Measurements from ENCODE around the gene FBLIM1.

FBLIM1 gene

GRCh38 chr1:15747378-15747777 lies 11.2 kb upstream of the FBLIM1 start:
- DNase-seq (ENCODE audit: low read depth in 2 of 3, low spot score in 2 of 3) = no peak

GRCh38 chr1:15748264-15748663 lies 10.3 kb upstream of the FBLIM1 start:
- DNase-seq (ENCODE audit: low read depth in 2 of 3, low spot score in 2 of 3) = no peak

- no peak for DNase-seq (ENCODE audit: low read depth in 2 of 3, low spot score in 2 of 3)
Observed at GRCh38 chr1:15748690-15749398, 9.8 kb upstream of the FBLIM1 start.

- no peak for DNase-seq (ENCODE audit: low read depth in 2 of 3, low spot score in 2 of 3)
Observed at GRCh38 chr1:15749399-15750291, 8.9 kb upstream of the FBLIM1 start.

- DNase-seq (ENCODE audit: low read depth in 2 of 3, low spot score in 2 of 3) = no peak
Observed at GRCh38 chr1:15750924-15751323, 7.7 kb upstream of the FBLIM1 start.

- no peak for DNase-seq (ENCODE audit: low read depth in 2 of 3, low spot score in 2 of 3)
Observed at GRCh38 chr1:15751717-15752116, 6.9 kb upstream of the FBLIM1 start.

- no peak for DNase-seq (ENCODE audit: low read depth in 2 of 3, low spot score in 2 of 3)
Observed at GRCh38 chr1:15753776-15754175, 4.8 kb upstream of the FBLIM1 start.

GRCh38 chr1:15755021-15755645 lies 3.5 kb upstream of the FBLIM1 start:
- DNase-seq (ENCODE audit: low read depth in 2 of 3, low spot score in 2 of 3) = no peak

GRCh38 chr1:15755646-15756040 lies 3.0 kb upstream of the FBLIM1 start:
- DNase-seq (ENCODE audit: low read depth in 2 of 3, low spot score in 2 of 3) = no peak

GRCh38 chr1:15756143-15757015 lies 2.2 kb upstream of the FBLIM1 start:
- no peak for DNase-seq (ENCODE audit: low read depth in 2 of 3, low spot score in 2 of 3)

GRCh38 chr1:15757016-15757543 lies 1.5 kb upstream of the FBLIM1 start:
- DNase-seq (ENCODE audit: low read depth in 2 of 3, low spot score in 2 of 3) = no peak

GRCh38 chr1:15757575-15758342 lies 836 bp upstream of the FBLIM1 start:
- no peak for DNase-seq (ENCODE audit: low read depth in 2 of 3, low spot score in 2 of 3)

- no peak for DNase-seq (ENCODE audit: low read depth in 2 of 3, low spot score in 2 of 3)
Observed at GRCh38 chr1:15758953-15759661, 512 bp downstream of the FBLIM1 start.

- no peak for DNase-seq (ENCODE audit: low read depth in 2 of 3, low spot score in 2 of 3)
Observed at GRCh38 chr1:15760520-15761211, 2.1 kb downstream of the FBLIM1 start.

GRCh38 chr1:15761366-15762128 lies 3.0 kb downstream of the FBLIM1 start:
- no peak for DNase-seq (ENCODE audit: low read depth in 2 of 3, low spot score in 2 of 3)

- no peak for DNase-seq (ENCODE audit: low read depth in 2 of 3, low spot score in 2 of 3)
Observed at GRCh38 chr1:15762546-15762945, 4.0 kb downstream of the FBLIM1 start.

- no peak for DNase-seq (ENCODE audit: low read depth in 2 of 3, low spot score in 2 of 3)
Observed at GRCh38 chr1:15764269-15764764, 5.7 kb downstream of the FBLIM1 start.

GRCh38 chr1:15764890-15765289 lies 6.3 kb downstream of the FBLIM1 start:
- DNase-seq (ENCODE audit: low read depth in 2 of 3, low spot score in 2 of 3) = no peak

Measured in activated CD8-positive, alpha-beta memory T cell treated with anti-CD3 and anti-CD28 coated beads for 48 hours (primary cell).